CD4-positive, CD25-positive, alpha-beta regulatory T cell (primary cell): ENCODE results near the gene SATB1. TPM values are rescaled to one million over a fixed set of nuclear protein-coding genes. Genes with fewer than 3 reads are reported as not detected.

Experiments
- ATAC-seq, 2 donors: fragments of 150-1000 bp; cut with Tn5 transposase; one replicate each; pipeline ENCODE4 v1.10.0; 2021; ENCODE audit warnings: low read depth in 2 of 2, moderate number of reproducible peaks in 2 of 2, moderate library complexity in 1 of 2
- DNase-seq, 3 donors: peaks; one replicate each; pipeline versions ENCODE4 v3.0.0 to v3.0.0-alpha.2; 2012 to 2022; ENCODE audit warnings: mixed read lengths in 1 of 3
- H3K27ac ChIP-seq: one replicate; pipeline ENCODE4 v1.7.0; 2013; ENCODE audit warnings: mild to moderate bottlenecking, low read length; ENCODE audit not compliant: insufficient read depth, poor library complexity, severe bottlenecking
- H3K27me3 ChIP-seq: one replicate; pipeline ENCODE4 v1.7.0; 2013; ENCODE audit warnings: low read length; ENCODE audit not compliant: control insufficient read depth, insufficient read depth
- H3K36me3 ChIP-seq: one replicate; pipeline ENCODE4 v1.7.0; 2013; ENCODE audit warnings: mild to moderate bottlenecking, low read length, moderate library complexity; ENCODE audit not compliant: control insufficient read depth, insufficient read depth
- H3K4me1 ChIP-seq: 2 replicates; pipeline ENCODE4 v1.7.0; 2013; ENCODE audit warnings: mild to moderate bottlenecking, low read length; ENCODE audit not compliant: insufficient read depth, control insufficient read depth, poor library complexity, severe bottlenecking
- H3K4me3 ChIP-seq: one replicate; pipeline ENCODE4 v1.7.0; 2013; ENCODE audit warnings: low read depth, mild to moderate bottlenecking, low read length, moderate library complexity
- H3K9me3 ChIP-seq, 2 experiments: 1 replicate in 1 of 2; 2 replicates in 1 of 2; pipeline ENCODE4 v1.7.0; 2013; ENCODE audit warnings: low read length in 2 of 2, mild to moderate bottlenecking in 1 of 2, moderate library complexity in 1 of 2; ENCODE audit not compliant: control insufficient read depth in 2 of 2
- H3K27ac Mint-ChIP-seq, 3 donors: one replicate each; pipeline ENCODE4 v1.8.0; 2020 to 2022; ENCODE audit warnings: mild to moderate bottlenecking in 3 of 3, mixed read lengths in 3 of 3, moderate library complexity in 2 of 3
- H3K27me3 Mint-ChIP-seq: one replicate; pipeline ENCODE4 v1.8.0; 2022; ENCODE audit warnings: mild to moderate bottlenecking, mixed read lengths
- H3K36me3 Mint-ChIP-seq: one replicate; pipeline ENCODE4 v1.8.0; 2020; ENCODE audit warnings: mixed read lengths
- H3K4me1 Mint-ChIP-seq, 4 donors: one replicate each; pipeline ENCODE4 v1.8.0; 2020 to 2022; ENCODE audit warnings: mixed read lengths in 4 of 4, mild to moderate bottlenecking in 1 of 4
- H3K4me3 Mint-ChIP-seq, 4 donors: one replicate each; pipeline ENCODE4 v1.8.0; 2020 to 2022; ENCODE audit warnings: mild to moderate bottlenecking in 4 of 4, mixed read lengths in 4 of 4, moderate library complexity in 3 of 4
- H3K9me3 Mint-ChIP-seq, 7 donors: one replicate each; pipeline ENCODE4 v1.8.0; 2020 to 2022; ENCODE audit warnings: mixed read lengths in 7 of 7, mild to moderate bottlenecking in 3 of 7, moderate library complexity in 2 of 7
- polyA plus RNA-seq, 4 donors: library from polyadenylated mRNA; unstranded; fragments of 300-500 nt; fragmentation: Illumina TruSeq; gene quantifications; one replicate each; pipeline ENCODE4 v1.2.3, GENCODE V29; 2021
- total RNA-seq: library from RNA; stranded (reverse); gene quantifications from one replicate; pipeline ENCODE4 v1.2.3, GENCODE V29; 2022

The SATB1 gene
- total and polyA plus RNA-seq, 5 donors from 2014 or later, result 31.8 to 121 (median 72.1) TPM

DNA sequence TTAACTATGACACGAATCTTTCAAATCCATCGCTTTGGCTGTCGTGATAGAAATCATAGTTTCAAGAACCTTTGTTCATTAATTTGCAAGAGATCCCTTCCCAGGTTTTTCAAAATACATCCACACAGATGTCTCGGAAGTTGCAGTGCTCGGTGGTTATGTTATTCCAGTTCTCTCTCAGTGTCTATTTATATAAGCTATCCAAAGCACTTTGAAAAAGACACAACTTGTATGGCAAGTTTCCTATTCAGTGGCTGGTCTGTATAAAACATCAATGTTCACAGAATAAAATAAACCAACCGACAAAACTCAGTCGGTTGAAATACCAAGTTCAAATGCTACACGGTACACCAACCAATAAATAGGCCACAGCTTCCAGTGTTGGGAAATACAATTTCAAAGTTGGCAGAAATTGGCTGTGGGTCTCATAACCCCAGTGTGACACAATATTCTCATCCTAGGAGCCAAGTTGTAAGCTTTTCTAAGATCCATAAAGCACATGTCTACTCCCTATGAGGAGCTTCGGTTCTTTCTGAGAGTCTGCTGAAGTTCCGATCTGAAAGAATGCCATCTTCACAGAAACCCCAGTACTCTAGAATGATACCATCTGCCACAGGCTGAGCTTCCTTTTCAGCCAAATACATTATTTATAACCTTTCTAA, 23.7 kb downstream of the SATB1 start:
- Mint-ChIP-seq H3K9me3 (no peaks in the 10 kb centered on the region), H3K36me3 (peaks cover 19% of the 10 kb centered on the region), H3K27ac (peak overlapping the region; percentile 74 to 84 (median 77)), H3K27me3 (no peaks in the 10 kb centered on the region), H3K4me1 (peaks cover 11 to 88% (median 41%) of the 10 kb centered on the region in 4 donors), H3K4me3 (peak overlapping the region in 3 of 4 donors; percentile 43 to 78 (median 67))
- Histone ChIP-seq H3K27me3 (no peaks in the 10 kb centered on the region), H3K4me3 (peak overlapping the region; percentile 30), H3K36me3 (peaks cover 7% of the 10 kb centered on the region), H3K4me1 (peaks cover 9% of the 10 kb centered on the region), H3K27ac (peak overlapping the region; percentile 59), H3K9me3 (no peaks in the 10 kb centered on the region)
- ATAC-seq, result peak in 1 of 2 donors; percentile 13
- peak in 1 of 3 donors; percentile 14 for DNase-seq

GRCh38 chr3:18398448-18398847, 26.7 kb downstream of the SATB1 start:
- DNase-seq (no peak), ATAC-seq (no peak)
- no peak overlapping the region for H3K4me3 ChIP-seq
- H3K4me1 ChIP-seq, result peaks cover 6% of the 10 kb centered on the region
- no peak overlapping the region for H3K27ac ChIP-seq
- no peaks in the 10 kb centered on the region for H3K9me3 Mint-ChIP-seq
- H3K36me3 ChIP-seq, result peaks cover 22% of the 10 kb centered on the region
- H3K27ac Mint-ChIP-seq, result peak overlapping the region in 2 of 3 donors; percentile 11 to 47
- no peak overlapping the region for H3K4me3 Mint-ChIP-seq
- H3K36me3 Mint-ChIP-seq, result peaks cover 32% of the 10 kb centered on the region
- H3K9me3 ChIP-seq, result no peaks in the 10 kb centered on the region
- no peaks in the 10 kb centered on the region for H3K27me3 Mint-ChIP-seq
- peaks cover 11 to 83% (median 35%) of the 10 kb centered on the region in 4 donors for H3K4me1 Mint-ChIP-seq
- H3K27me3 ChIP-seq, result no peaks in the 10 kb centered on the region

- DNase-seq (no peak), ATAC-seq (no peak)
- H3K4me1 ChIP-seq, result no peaks in the 10 kb centered on the region
- H3K27ac ChIP-seq, result no peak overlapping the region
- no peaks in the 10 kb centered on the region for H3K9me3 ChIP-seq
- Mint-ChIP-seq H3K4me1 (peaks cover 0 to 80% (median 26%) of the 10 kb centered on the region in 4 donors), H3K27ac (peak overlapping the region in 1 of 3 donors; percentile 77), H3K4me3 (no peak overlapping the region), H3K36me3 (peaks cover 40% of the 10 kb centered on the region), H3K9me3 (no peaks in the 10 kb centered on the region), H3K27me3 (no peaks in the 10 kb centered on the region)
- H3K36me3 ChIP-seq, result peaks cover 22% of the 10 kb centered on the region
- no peaks in the 10 kb centered on the region for H3K27me3 ChIP-seq
- no peak overlapping the region for H3K4me3 ChIP-seq
Observed at GRCh38 chr3:18396428-18396827, 28.7 kb downstream of the SATB1 start.

DNA sequence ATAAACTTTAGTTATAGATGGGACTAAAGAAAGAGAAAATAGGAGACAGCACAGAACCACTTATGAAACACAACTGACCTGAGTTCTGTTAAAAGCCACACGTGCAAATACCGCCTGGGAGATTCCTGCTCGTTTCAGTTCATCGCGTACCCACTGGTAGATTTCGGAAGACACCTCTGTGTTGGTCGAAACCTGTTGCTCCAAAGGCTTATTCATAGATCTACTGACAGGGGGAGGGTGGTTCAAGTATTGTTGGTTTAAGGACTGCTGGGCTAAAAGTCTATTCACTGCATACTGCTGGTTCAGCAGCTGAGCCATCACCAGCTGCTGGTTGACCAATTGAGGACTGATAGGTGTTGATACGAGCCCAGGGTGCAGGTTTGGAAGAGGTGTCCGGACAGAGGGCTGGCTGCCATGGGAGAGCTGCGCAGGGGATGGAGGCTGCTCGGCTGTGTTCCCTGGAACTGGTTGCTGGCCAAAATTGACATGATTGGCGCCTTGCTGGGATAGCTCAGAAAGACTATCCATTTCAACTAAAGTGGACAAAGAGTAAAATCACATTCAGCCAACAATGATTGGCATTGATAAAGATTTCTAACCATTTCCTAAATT, 30.6 kb downstream of the SATB1 start:
- Histone ChIP-seq H3K27ac (no peak overlapping the region), H3K36me3 (peaks cover 18% of the 10 kb centered on the region), H3K9me3 (no peaks in the 10 kb centered on the region), H3K4me1 (no peaks in the 10 kb centered on the region), H3K4me3 (no peak overlapping the region), H3K27me3 (no peaks in the 10 kb centered on the region)
- Mint-ChIP-seq H3K4me1 (peaks cover 0 to 76% (median 29%) of the 10 kb centered on the region in 4 donors), H3K36me3 (peaks cover 28% of the 10 kb centered on the region), H3K4me3 (peak overlapping the region in 2 of 4 donors; percentile 37 to 42), H3K27me3 (no peaks in the 10 kb centered on the region), H3K27ac (peak overlapping the region; percentile 12 to 66 (median 57)), H3K9me3 (no peaks in the 10 kb centered on the region)
- ATAC-seq (no peak), DNase-seq (no peak)

DNA sequence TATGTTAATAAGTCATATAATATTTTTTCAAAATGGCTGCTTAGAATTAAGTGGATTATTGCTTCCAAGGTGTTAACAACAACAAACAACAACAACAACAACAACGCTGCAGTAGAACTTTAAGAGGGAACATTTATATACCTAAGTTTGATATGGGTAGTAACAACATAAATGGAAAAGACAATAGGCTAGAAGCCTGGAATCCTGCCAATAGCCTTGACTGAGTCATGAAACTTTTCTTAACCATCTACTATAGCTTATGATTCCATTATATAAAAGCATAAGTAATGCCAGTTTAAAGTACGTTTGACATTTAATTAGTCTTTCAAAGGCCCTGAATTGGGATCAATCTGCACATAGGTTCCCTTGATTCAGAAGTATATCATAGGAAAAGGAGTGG, 31.2 kb downstream of the SATB1 start:
- Histone ChIP-seq H3K27ac (no peak overlapping the region), H3K27me3 (no peaks in the 10 kb centered on the region), H3K4me1 (no peaks in the 10 kb centered on the region), H3K9me3 (no peaks in the 10 kb centered on the region), H3K4me3 (no peak overlapping the region), H3K36me3 (peaks cover 18% of the 10 kb centered on the region)
- Mint-ChIP-seq H3K36me3 (peaks cover 28% of the 10 kb centered on the region), H3K4me3 (peak overlapping the region in 1 of 4 donors; percentile 42), H3K27me3 (no peaks in the 10 kb centered on the region), H3K27ac (peak overlapping the region in 2 of 3 donors; percentile 12 to 88), H3K4me1 (peaks cover 0 to 78% (median 29%) of the 10 kb centered on the region in 4 donors), H3K9me3 (no peaks in the 10 kb centered on the region)
- ATAC-seq (no peak), DNase-seq (no peak)

DNA sequence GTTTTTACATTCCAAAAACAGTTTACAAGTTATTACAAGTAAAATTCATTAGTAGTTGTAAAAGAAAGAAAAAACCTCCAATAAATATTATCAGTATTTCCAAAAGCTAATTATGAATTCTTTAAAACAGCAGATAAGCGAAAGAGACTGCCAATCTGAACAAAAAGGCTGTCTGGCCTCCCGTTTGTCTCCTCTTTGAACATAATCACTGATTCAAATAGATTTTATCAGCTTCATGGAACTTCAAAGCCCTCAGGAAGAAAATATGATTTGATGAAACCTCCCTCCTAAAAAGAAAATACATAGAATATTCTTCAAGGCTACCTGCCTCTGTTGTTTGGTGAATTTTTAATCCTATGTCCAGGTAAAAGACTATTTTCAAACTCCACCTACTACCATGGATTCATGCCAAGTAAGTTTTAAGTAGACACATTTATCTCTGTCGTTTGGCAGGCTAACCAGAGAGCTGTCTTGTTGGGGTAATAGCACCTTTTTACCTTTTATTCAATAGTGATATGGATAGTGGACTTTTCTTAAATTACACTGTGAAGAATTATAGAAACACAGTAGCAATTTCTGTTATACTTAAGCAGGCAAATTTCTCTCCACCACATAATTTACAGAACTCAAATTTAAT, 35.0 kb downstream of the SATB1 start:
- H3K4me3 Mint-ChIP-seq, result peak overlapping the region in 2 of 4 donors; percentile 13 to 14
- no peak for ATAC-seq
- no peak overlapping the region for H3K27ac ChIP-seq
- H3K27me3 Mint-ChIP-seq, result no peaks in the 10 kb centered on the region
- H3K4me1 Mint-ChIP-seq, result peaks cover 0 to 69% (median 23%) of the 10 kb centered on the region in 4 donors
- H3K36me3 Mint-ChIP-seq, result peaks cover 28% of the 10 kb centered on the region
- H3K9me3 Mint-ChIP-seq, result no peaks in the 10 kb centered on the region
- H3K9me3 ChIP-seq, result no peaks in the 10 kb centered on the region
- no peak for DNase-seq
- H3K4me1 ChIP-seq, result no peaks in the 10 kb centered on the region
- no peak overlapping the region for H3K4me3 ChIP-seq
- peak overlapping the region in 2 of 3 donors; percentile 35 to 53 for H3K27ac Mint-ChIP-seq
- H3K27me3 ChIP-seq, result no peaks in the 10 kb centered on the region
- H3K36me3 ChIP-seq, result peaks cover 11% of the 10 kb centered on the region

DNA sequence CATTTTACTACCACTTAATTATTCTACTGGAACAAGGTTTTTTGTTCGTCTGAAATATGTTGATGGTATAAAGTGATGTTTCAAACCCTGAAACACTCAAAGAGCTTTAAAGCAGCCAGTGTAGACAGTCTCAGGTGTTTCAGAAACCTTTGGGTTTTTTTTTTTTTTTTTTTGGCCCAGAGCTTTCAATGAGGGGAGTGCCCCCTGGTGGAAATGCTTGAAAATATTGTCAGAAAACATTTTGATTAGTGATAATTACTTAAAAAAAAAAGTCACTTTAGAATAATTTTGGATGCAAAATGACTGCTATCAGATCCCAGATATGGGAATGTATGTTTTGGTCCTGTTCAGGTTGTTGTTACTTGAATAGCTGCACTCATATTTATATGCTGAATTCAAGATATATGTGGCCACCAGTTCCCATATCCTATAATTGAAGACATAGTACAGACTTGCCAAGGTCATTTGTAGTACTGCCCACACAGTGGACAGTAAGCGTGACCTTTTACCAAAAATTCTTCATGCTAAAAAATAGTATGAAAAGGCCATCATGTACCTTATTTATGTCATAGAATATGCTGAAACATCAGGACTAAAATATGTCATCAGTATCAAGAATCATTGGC, 35.9 kb downstream of the SATB1 start:
- H3K27me3 ChIP-seq, result no peaks in the 10 kb centered on the region
- peaks cover 0 to 63% (median 21%) of the 10 kb centered on the region in 4 donors for H3K4me1 Mint-ChIP-seq
- H3K36me3 Mint-ChIP-seq, result peaks cover 25% of the 10 kb centered on the region
- peaks cover 12% of the 10 kb centered on the region for H3K36me3 ChIP-seq
- no peaks in the 10 kb centered on the region for H3K27me3 Mint-ChIP-seq
- peak overlapping the region in 1 of 4 donors; percentile 43 for H3K4me3 Mint-ChIP-seq
- H3K4me1 ChIP-seq, result no peaks in the 10 kb centered on the region
- H3K27ac Mint-ChIP-seq, result no peak overlapping the region
- no peak overlapping the region for H3K4me3 ChIP-seq
- DNase-seq (peak in 2 of 3 donors; percentile 50 to 64), ATAC-seq (peak in 1 of 2 donors; percentile 44)
- no peaks in the 10 kb centered on the region for H3K9me3 Mint-ChIP-seq
- H3K27ac ChIP-seq, result no peak overlapping the region
- no peaks in the 10 kb centered on the region for H3K9me3 ChIP-seq
